Endodermal cell (in vitro differentiated cells): ENCODE measurements around the gene ARHGAP10. TPM values are rescaled to one million over a fixed set of nuclear protein-coding genes. Genes with fewer than 3 reads are reported as not detected.

Experiments
- DNase-seq: peaks from one replicate; pipeline ENCODE4 v3.0.0-alpha.2; 2017
- H3K27ac ChIP-seq: 2 replicates; pipeline ENCODE4 v1.5.1; 2013; ENCODE audit warnings: mild to moderate bottlenecking, low read depth, low read length, moderate library complexity
- H3K27me3 ChIP-seq: 2 replicates; pipeline ENCODE4 v1.6.1; 2013; ENCODE audit warnings: mild to moderate bottlenecking, low read length, moderate library complexity; ENCODE audit not compliant: insufficient read depth, control insufficient read depth, poor library complexity, severe bottlenecking
- H3K36me3 ChIP-seq: 2 replicates; pipeline ENCODE4 v1.7.0; 2013; ENCODE audit warnings: mild to moderate bottlenecking, low read length, moderate library complexity; ENCODE audit not compliant: control insufficient read depth, insufficient read depth
- H3K4me1 ChIP-seq: one replicate; pipeline ENCODE4 v1.7.0; 2013; ENCODE audit warnings: low read length; ENCODE audit not compliant: control insufficient read depth, insufficient read depth
- H3K4me3 ChIP-seq: 2 replicates; pipeline ENCODE4 v1.5.1; 2013; ENCODE audit warnings: mild to moderate bottlenecking, low read length, moderate library complexity
- H3K9ac ChIP-seq: 2 replicates; pipeline ENCODE4 v1.6.1; 2013; ENCODE audit warnings: mild to moderate bottlenecking, low read length, moderate library complexity; ENCODE audit not compliant: poor library complexity, severe bottlenecking; ENCODE audit errors: extremely low read depth
- H3K9me3 ChIP-seq: 2 replicates; pipeline ENCODE4 v1.6.1; 2013; ENCODE audit warnings: mild to moderate bottlenecking, low read length, moderate library complexity; ENCODE audit not compliant: control insufficient read depth
- H3K27ac Mint-ChIP-seq: 2 replicates; pipeline ENCODE4 v1.8.0; 2020; ENCODE audit warnings: mixed read lengths
- H3K27me3 Mint-ChIP-seq: 2 replicates; pipeline ENCODE4 v1.8.0; 2021; ENCODE audit warnings: mild to moderate bottlenecking, mixed read lengths; ENCODE audit not compliant: insufficient read depth
- H3K36me3 Mint-ChIP-seq: 2 replicates; pipeline ENCODE4 v1.8.0; 2020; ENCODE audit warnings: low read depth, mixed read lengths
- H3K4me1 Mint-ChIP-seq: 2 replicates; pipeline ENCODE4 v1.8.0; 2020; ENCODE audit warnings: mixed read lengths
- H3K4me3 Mint-ChIP-seq: 2 replicates; pipeline ENCODE4 v1.8.0; 2020; ENCODE audit warnings: mild to moderate bottlenecking, moderate library complexity, mixed read lengths
- H3K9me3 Mint-ChIP-seq: 2 replicates; pipeline ENCODE4 v1.8.0; 2020; ENCODE audit warnings: mild to moderate bottlenecking, mixed read lengths
- CTCF ChIP-seq: fragments of 200-600 bp; sonication (generic); conservative IDR thresholded peaks from 2 replicates; pipeline ENCODE4 v1.5.0; 2021; ENCODE audit warnings: antibody characterized with exemption, mild to moderate bottlenecking
- WGBS, 2 experiments: methylation state at CpG; one replicate each; pipeline versions ENCODE4 v1.1.5 to v1.1.7; 2013; ENCODE audit warnings: missing lambda C conversion rate in 2 of 2, mixed read lengths in 1 of 2; ENCODE audit not compliant: insufficient coverage in 1 of 2, insufficient read length in 1 of 2; 5-methylcytosine and 5-hydroxymethylcytosine counted together
- total RNA-seq, 2 donors: library from RNA; stranded (reverse); fragmentation: NEBNext Ultra II Directional in 1 of 2; extraction: Animal tissue kit (Norgen Biotek cat#: 25700) in 1 of 2; gene quantifications; 2 replicates in 1 of 2; 3 replicates in 1 of 2; pipeline ENCODE4 v1.2.1, GENCODE V29; 2021

The ARHGAP10 gene
- total RNA-seq, 2 donors from 2014 or later = 9.1 to 11.8 TPM

- no peaks in the 10 kb centered on the region for H3K27me3 Mint-ChIP-seq
- H3K4me3 ChIP-seq = no peak overlapping the region
- no peak for DNase-seq
These were observed 102.6 kb downstream of the ARHGAP10 start for GRCh38 chr4:147834480-147834879.

GRCh38 chr4:147836807-147837206, 104.9 kb downstream of the ARHGAP10 start:
- Histone ChIP-seq H3K27ac (no peak overlapping the region), H3K9ac (no peak overlapping the region), H3K4me3 (no peak overlapping the region), H3K9me3 (no peaks in the 10 kb centered on the region), H3K4me1 (no peaks in the 10 kb centered on the region), H3K27me3 (no peaks in the 10 kb centered on the region), H3K36me3 (no peaks in the 10 kb centered on the region)
- no peak overlapping the region for H3K27ac Mint-ChIP-seq
- peaks cover 11% of the 10 kb centered on the region for H3K4me1 Mint-ChIP-seq
- H3K9me3 Mint-ChIP-seq = no peaks in the 10 kb centered on the region
- WGBS, 2 experiments = 97 to 99% methylated on average over 6 of the region's 6 CpGs
- no peak for TF ChIP-seq CTCF
- DNase-seq = no peak
- H3K36me3 Mint-ChIP-seq = peaks cover 7% of the 10 kb centered on the region
- no peaks in the 10 kb centered on the region for H3K27me3 Mint-ChIP-seq
- H3K4me3 Mint-ChIP-seq = no peak overlapping the region

More at GRCh38 chr4:147834480-147834879, 102.6 kb downstream of the ARHGAP10 start:
- Mint-ChIP-seq H3K27ac (no peak overlapping the region), H3K4me1 (peaks cover 11% of the 10 kb centered on the region), H3K36me3 (peaks cover 7% of the 10 kb centered on the region), H3K9me3 (no peaks in the 10 kb centered on the region), H3K4me3 (no peak overlapping the region)
- no peak overlapping the region for H3K9ac ChIP-seq
- 80 to 98% methylated on average over 1 to 3 of the region's 3 CpGs for WGBS, 2 experiments
- no peak for TF ChIP-seq CTCF
- H3K27me3 ChIP-seq = no peaks in the 10 kb centered on the region
- no peaks in the 10 kb centered on the region for H3K4me1 ChIP-seq
- H3K27ac ChIP-seq = no peak overlapping the region
- H3K36me3 ChIP-seq = no peaks in the 10 kb centered on the region
- no peaks in the 10 kb centered on the region for H3K9me3 ChIP-seq

GRCh38 chr4:147837435-147837834, 105.5 kb downstream of the ARHGAP10 start:
- H3K36me3 ChIP-seq = no peaks in the 10 kb centered on the region
- no peak overlapping the region for H3K9ac ChIP-seq
- H3K4me1 ChIP-seq = no peaks in the 10 kb centered on the region
- H3K4me3 ChIP-seq = no peak overlapping the region
- no peak overlapping the region for H3K27ac ChIP-seq
- no peaks in the 10 kb centered on the region for H3K9me3 Mint-ChIP-seq
- WGBS, 2 experiments = 67% methylated on average over 1 of the region's 1 CpG; no CpG with 5 or more reads in 1 of the 2 experiments
- H3K27me3 Mint-ChIP-seq = no peaks in the 10 kb centered on the region
- H3K4me3 Mint-ChIP-seq = no peak overlapping the region
- peaks cover 11% of the 10 kb centered on the region for H3K4me1 Mint-ChIP-seq
- no peaks in the 10 kb centered on the region for H3K9me3 ChIP-seq
- DNase-seq = no peak
- no peak overlapping the region for H3K27ac Mint-ChIP-seq
- TF ChIP-seq CTCF = peak; percentile 52
- H3K27me3 ChIP-seq = no peaks in the 10 kb centered on the region
- peaks cover 7% of the 10 kb centered on the region for H3K36me3 Mint-ChIP-seq
